HEK293 (cell line): ENCODE results near the gene SLC25A45.

Source experiments
- CTCF ChIA-PET: fragments of 350-600 bp; formaldehyde crosslinking; extraction: SDS; loops from one replicate; lab custom pipeline; 2021; ENCODE audit warnings: antibody characterized with exemption; lab: Yijun Ruan, JAX
- POLR2A ChIA-PET: fragments of 300-600 bp; formaldehyde crosslinking; extraction: SDS; loops from one replicate; lab custom pipeline; 2020; ENCODE audit warnings: antibody characterized with exemption, inconsistent platforms; lab: Yijun Ruan, JAX
- H3K27ac ChIP-seq: fragments of 200-500 bp; sonication (Bioruptor generic); 2 replicates; pipeline ENCODE4 v1.5.1; 2014; ENCODE audit warnings: low read depth, low read length, control low read depth, inconsistent platforms; ENCODE audit errors: extremely low read depth
- H3K36me3 ChIP-seq, 2 experiments: fragments of 200-500 bp in 1 of 2; sonication (Bioruptor generic) in 1 of 2; 1 replicate in 1 of 2; 2 replicates in 1 of 2; pipeline ENCODE4 v1.5.1; 2014 to 2017; ENCODE audit warnings: inconsistent platforms in 2 of 2, low read length in 2 of 2; ENCODE audit not compliant: control insufficient read depth in 2 of 2, insufficient read depth in 1 of 2
- H3K4me1 ChIP-seq: fragments of 200-500 bp; sonication (Bioruptor generic); 2 replicates; pipeline ENCODE4 v1.5.1; 2014; ENCODE audit warnings: mild to moderate bottlenecking, low read length, inconsistent platforms; ENCODE audit not compliant: control insufficient read depth, insufficient read depth
- H3K4me3 ChIP-seq: 2 replicates; pipeline ENCODE4 v1.5.1; 2011; ENCODE audit warnings: low read depth, mild to moderate bottlenecking, control low read depth, low read length, moderate library complexity
- H3K9me3 ChIP-seq: fragments of 200-500 bp; sonication (Bioruptor generic); 2 replicates; pipeline ENCODE4 v1.5.1; 2014; ENCODE audit warnings: low read depth, low read length, inconsistent platforms; ENCODE audit not compliant: control insufficient read depth, insufficient read depth
- BCL11A ChIP-seq: fragments of 450-650 bp; formaldehyde crosslinking; IDR thresholded peaks from 2 replicates; pipeline ENCODE4 v1.5.1; 2016; ENCODE audit warnings: low read depth, missing biosample characterization, missing genetic modification characterization
- GLIS1 ChIP-seq: fragments of 450-650 bp; formaldehyde crosslinking; IDR thresholded peaks from 2 replicates; pipeline ENCODE4 v1.5.1; 2016; ENCODE audit warnings: missing biosample characterization, missing genetic modification characterization
- MYNN ChIP-seq: fragments of 450-650 bp; formaldehyde crosslinking; IDR thresholded peaks from 2 replicates; pipeline ENCODE4 v1.5.1; 2016; ENCODE audit warnings: missing biosample characterization, missing genetic modification characterization, borderline replicate concordance
- MZF1 ChIP-seq: fragments of 450-650 bp; formaldehyde crosslinking; IDR thresholded peaks from 2 replicates; pipeline ENCODE4 v1.5.1; 2017; ENCODE audit warnings: missing biosample characterization, missing genetic modification characterization, borderline replicate concordance
- SCRT2 ChIP-seq: fragments of 450-650 bp; formaldehyde crosslinking; IDR thresholded peaks from 2 replicates; pipeline ENCODE4 v1.5.1; 2016; ENCODE audit warnings: missing biosample characterization, missing genetic modification characterization
- ZEB2 ChIP-seq: fragments of 450-650 bp; formaldehyde crosslinking; IDR thresholded peaks from 2 replicates; pipeline ENCODE4 v1.5.1; 2016; ENCODE audit warnings: missing biosample characterization, missing genetic modification characterization
- ZNF223 ChIP-seq: fragments of 450-650 bp; formaldehyde crosslinking; IDR thresholded peaks from 2 replicates; pipeline ENCODE4 v1.5.1; 2016; ENCODE audit warnings: missing biosample characterization, missing genetic modification characterization
- ZNF24 ChIP-seq: fragments of 450-650 bp; formaldehyde crosslinking; IDR thresholded peaks from 2 replicates; pipeline ENCODE4 v1.5.1; 2016; ENCODE audit warnings: missing biosample characterization, missing genetic modification characterization
- ZNF324 ChIP-seq: fragments of 450-650 bp; formaldehyde crosslinking; IDR thresholded peaks from 2 replicates; pipeline ENCODE4 v1.5.1; 2016; ENCODE audit warnings: missing biosample characterization, missing genetic modification characterization
- ZNF37A ChIP-seq: fragments of 450-650 bp; IDR thresholded peaks from 2 replicates; pipeline ENCODE4 v1.5.1; 2018; ENCODE audit warnings: missing biosample characterization, missing genetic modification characterization
- ZNF549 ChIP-seq: fragments of 450-650 bp; IDR thresholded peaks from 2 replicates; pipeline ENCODE4 v1.5.1; 2018; ENCODE audit warnings: missing biosample characterization, missing genetic modification characterization, mild to moderate bottlenecking, inconsistent platforms, moderate library complexity
- ZNF571 ChIP-seq: fragments of 450-650 bp; formaldehyde crosslinking; IDR thresholded peaks from 2 replicates; pipeline ENCODE4 v1.5.0; 2017; ENCODE audit warnings: missing biosample characterization, missing genetic modification characterization
- ZNF660 ChIP-seq: fragments of 450-650 bp; IDR thresholded peaks from 2 replicates; pipeline ENCODE4 v1.5.1; 2018; ENCODE audit warnings: missing biosample characterization, mild to moderate bottlenecking, missing genetic modification characterization
- TF ChIP-seq, protein P1 (sequence below): fragments of 450-650 bp; formaldehyde crosslinking; IDR thresholded peaks from 2 replicates; pipeline ENCODE4 v1.5.1; 2016; ENCODE audit warnings: missing biosample characterization, missing genetic modification characterization
- TF ChIP-seq, protein P2 (sequence below): fragments of 450-650 bp; formaldehyde crosslinking; IDR thresholded peaks from 2 replicates; pipeline ENCODE4 v1.5.1; 2017; ENCODE audit warnings: missing biosample characterization, missing genetic modification characterization
- TF ChIP-seq, protein P3 (sequence below): fragments of 450-650 bp; formaldehyde crosslinking; IDR thresholded peaks from 2 replicates; pipeline ENCODE4 v1.5.1; 2016; ENCODE audit warnings: missing biosample characterization, missing genetic modification characterization, low read depth
- TF ChIP-seq, protein P4 (sequence below): fragments of 450-650 bp; formaldehyde crosslinking; optimal IDR thresholded peaks from 2 replicates; pipeline ENCODE3; 2016; ENCODE audit warnings: missing biosample characterization, mild to moderate bottlenecking, missing genetic modification characterization
- TF ChIP-seq, protein P5 (sequence below): fragments of 450-650 bp; formaldehyde crosslinking; IDR thresholded peaks from 2 replicates; pipeline ENCODE4 v1.5.1; 2016; ENCODE audit warnings: missing biosample characterization, missing genetic modification characterization

SLC25A45 gene

DNA sequence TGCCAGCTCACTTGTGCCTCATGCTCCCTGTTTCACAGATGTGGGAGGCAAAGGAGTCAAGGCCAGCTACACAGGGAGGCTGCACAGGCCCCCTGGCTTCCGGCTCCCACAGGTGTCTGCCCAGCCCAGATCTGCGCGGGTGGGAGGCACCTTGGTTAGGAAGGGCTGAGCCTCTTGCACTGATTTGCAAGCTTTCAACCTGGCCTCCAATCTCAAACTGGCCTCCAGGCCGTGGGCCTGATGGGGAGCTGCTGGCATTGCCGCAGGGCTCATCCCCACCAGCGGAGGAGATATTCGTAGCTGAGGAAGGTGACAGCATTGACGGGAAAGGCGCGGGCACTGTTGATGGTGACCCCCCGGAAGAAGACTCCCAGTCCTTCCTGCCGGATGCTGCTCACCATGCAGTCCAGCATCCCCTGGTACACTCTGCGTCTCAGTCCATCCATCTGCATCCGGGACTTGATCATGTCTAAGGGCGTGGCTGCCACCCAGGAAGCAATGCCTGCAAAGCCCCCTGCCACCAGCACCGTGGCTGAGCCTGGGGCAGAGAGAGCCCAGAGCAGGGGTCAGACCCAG is 6.2 kb downstream of the SLC25A45 start:
- no peak overlapping the region for H3K27ac ChIP-seq
- no peak for TF ChIP-seq ZNF549 (tag by site-specific recombination)
- TF ChIP-seq SCRT2 (tag by site-specific recombination), result peak; percentile 45; the same call in 1 of the 2 replicates
- TF ChIP-seq MZF1, result no peak
- no peak for TF ChIP-seq ZNF24 (tag by site-specific recombination)
- TF ChIP-seq, protein P1, sequence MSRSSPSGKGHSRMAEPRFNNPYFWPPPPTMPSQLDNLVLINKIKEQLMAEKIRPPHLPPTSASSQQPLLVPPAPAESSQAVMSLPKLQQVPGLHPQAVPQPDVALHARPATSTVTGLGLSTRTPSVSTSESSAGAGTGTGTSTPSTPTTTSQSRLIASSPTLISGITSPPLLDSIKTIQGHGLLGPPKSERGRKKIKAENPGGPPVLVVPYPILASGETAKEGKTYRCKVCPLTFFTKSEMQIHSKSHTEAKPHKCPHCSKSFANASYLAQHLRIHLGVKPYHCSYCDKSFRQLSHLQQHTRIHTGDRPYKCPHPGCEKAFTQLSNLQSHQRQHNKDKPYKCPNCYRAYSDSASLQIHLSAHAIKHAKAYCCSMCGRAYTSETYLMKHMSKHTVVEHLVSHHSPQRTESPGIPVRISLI (tag by site-specific recombination), result no peak
- TF ChIP-seq GLIS1 (tag by site-specific recombination), result peak; percentile 54
- no peak for TF ChIP-seq MYNN (tag by site-specific recombination)
- no peak for TF ChIP-seq ZNF37A (tag by site-specific recombination)
- TF ChIP-seq ZEB2 (tag by site-specific recombination), result no peak
- TF ChIP-seq, protein P2, sequence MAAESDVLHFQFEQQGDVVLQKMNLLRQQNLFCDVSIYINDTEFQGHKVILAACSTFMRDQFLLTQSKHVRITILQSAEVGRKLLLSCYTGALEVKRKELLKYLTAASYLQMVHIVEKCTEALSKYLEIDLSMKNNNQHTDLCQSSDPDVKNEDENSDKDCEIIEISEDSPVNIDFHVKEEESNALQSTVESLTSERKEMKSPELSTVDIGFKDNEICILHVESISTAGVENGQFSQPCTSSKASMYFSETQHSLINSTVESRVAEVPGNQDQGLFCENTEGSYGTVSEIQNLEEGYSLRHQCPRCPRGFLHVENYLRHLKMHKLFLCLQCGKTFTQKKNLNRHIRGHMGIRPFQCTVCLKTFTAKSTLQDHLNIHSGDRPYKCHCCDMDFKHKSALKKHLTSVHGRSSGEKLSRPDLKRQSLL (tag by site-specific recombination), result no peak
- no peak for TF ChIP-seq ZNF571 (tag by site-specific recombination)
- TF ChIP-seq, protein P3, sequence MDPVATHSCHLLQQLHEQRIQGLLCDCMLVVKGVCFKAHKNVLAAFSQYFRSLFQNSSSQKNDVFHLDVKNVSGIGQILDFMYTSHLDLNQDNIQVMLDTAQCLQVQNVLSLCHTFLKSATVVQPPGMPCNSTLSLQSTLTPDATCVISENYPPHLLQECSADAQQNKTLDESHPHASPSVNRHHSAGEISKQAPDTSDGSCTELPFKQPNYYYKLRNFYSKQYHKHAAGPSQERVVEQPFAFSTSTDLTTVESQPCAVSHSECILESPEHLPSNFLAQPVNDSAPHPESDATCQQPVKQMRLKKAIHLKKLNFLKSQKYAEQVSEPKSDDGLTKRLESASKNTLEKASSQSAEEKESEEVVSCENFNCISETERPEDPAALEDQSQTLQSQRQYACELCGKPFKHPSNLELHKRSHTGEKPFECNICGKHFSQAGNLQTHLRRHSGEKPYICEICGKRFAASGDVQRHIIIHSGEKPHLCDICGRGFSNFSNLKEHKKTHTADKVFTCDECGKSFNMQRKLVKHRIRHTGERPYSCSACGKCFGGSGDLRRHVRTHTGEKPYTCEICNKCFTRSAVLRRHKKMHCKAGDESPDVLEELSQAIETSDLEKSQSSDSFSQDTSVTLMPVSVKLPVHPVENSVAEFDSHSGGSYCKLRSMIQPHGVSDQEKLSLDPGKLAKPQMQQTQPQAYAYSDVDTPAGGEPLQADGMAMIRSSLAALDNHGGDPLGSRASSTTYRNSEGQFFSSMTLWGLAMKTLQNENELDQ (tag by site-specific recombination), result no peak
- TF ChIP-seq ZNF324, result no peak
- no peaks in the 10 kb centered on the region for H3K36me3 ChIP-seq
- ChIA-PET CTCF (interaction anchor here (0.6 to 1.3 kb wide), 5 partner anchors 12 to 103 kb away, joined by 3 to 4 read pairs (median 3); no protein-coding TSS in a partner anchor), POLR2A (interaction anchor here (1.2 kb wide), 1 partner anchor 46 kb away, joined by 3 read pairs; the partner anchor contains the start of gene NEAT1)
- H3K4me3 ChIP-seq, result no peak overlapping the region
- no peaks in the 10 kb centered on the region for H3K9me3 ChIP-seq
- no peaks in the 10 kb centered on the region for H3K4me1 ChIP-seq

DNA sequence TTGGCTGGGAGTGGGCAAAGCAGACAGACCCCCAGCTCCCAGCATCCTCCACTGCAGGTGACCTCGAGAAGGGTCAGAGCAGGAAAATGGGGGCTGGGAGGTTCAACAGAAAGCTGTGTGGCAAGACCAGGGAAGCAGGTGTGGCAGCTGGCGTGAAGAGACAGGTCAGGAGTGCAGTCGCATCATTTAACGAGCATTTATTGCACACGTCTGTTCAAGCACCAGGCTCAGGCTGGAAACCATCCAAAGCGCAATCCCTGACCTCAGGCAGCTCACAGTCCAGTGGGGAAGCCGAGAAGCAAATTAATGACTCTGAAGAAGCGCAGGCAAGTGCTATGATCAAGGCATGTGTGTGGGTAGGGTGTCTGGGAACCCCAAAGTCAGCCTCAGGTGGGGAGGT is 7.4 kb downstream of the SLC25A45 start:
- Histone ChIP-seq H3K4me1 (no peaks in the 10 kb centered on the region), H3K4me3 (no peak overlapping the region), H3K27ac (no peak overlapping the region), H3K9me3 (no peaks in the 10 kb centered on the region), H3K36me3 (no peaks in the 10 kb centered on the region)
- ChIA-PET CTCF (interaction anchor here (0.7 to 1.5 kb wide), 3 partner anchors 23 to 59 kb away, joined by 3 read pairs; no protein-coding TSS in a partner anchor), POLR2A (interaction anchor here (0.6 to 2.4 kb wide), 4 partner anchors 41 to 122 kb away, joined by 3 to 12 read pairs (median 4); partner anchors contain the start of gene NEAT1)
- TF ChIP-seq, protein P4, sequence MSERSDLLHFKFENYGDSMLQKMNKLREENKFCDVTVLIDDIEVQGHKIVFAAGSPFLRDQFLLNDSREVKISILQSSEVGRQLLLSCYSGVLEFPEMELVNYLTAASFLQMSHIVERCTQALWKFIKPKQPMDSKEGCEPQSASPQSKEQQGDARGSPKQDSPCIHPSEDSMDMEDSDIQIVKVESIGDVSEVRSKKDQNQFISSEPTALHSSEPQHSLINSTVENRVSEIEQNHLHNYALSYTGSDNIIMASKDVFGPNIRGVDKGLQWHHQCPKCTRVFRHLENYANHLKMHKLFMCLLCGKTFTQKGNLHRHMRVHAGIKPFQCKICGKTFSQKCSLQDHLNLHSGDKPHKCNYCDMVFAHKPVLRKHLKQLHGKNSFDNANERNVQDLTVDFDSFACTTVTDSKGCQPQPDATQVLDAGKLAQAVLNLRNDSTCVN (tag by site-specific recombination), result no peak
- TF ChIP-seq ZNF24 (tag by site-specific recombination) (no peak), BCL11A (tag by site-specific recombination) (no peak), ZNF660 (no peak), ZNF223 (tag by site-specific recombination) (no peak)
- TF ChIP-seq, protein P5, sequence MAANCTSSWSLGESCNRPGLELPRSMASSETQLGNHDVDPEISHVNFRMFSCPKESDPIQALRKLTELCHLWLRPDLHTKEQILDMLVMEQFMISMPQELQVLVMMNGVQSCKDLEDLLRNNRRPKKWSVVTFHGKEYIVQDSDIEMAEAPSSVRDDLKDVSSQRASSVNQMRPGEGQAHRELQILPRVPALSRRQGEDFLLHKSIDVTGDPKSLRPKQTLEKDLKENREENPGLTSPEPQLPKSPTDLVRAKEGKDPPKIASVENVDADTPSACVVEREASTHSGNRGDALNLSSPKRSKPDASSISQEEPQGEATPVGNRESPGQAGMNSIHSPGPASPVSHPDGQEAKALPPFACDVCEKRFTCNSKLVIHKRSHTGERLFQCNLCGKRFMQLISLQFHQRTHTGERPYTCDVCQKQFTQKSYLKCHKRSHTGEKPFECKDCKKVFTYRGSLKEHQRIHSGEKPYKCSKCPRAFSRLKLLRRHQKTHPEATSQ (tag by site-specific recombination), result no peak
